OCI-M1 (cell line): ENCODE measurements around the gene PXDN.
"Not testable (repeated sequence)": the region's sequence is repeated elsewhere in the genome, so short reads cannot be mapped to it uniquely, and the experiment has no call there.

Experiments used
- DNase-seq: peaks from one replicate; lab custom pipeline; 2025; lab: John Stamatoyannopoulos, UW

PXDN gene

GRCh38 chr2:1723397-1724042 lies 20.8 kb downstream of the PXDN start:
- DNase-seq, result no peak

- DNase-seq, result no peak
Measured at GRCh38 chr2:1722692-1723091, 21.6 kb downstream of the PXDN start.

- no peak for DNase-seq
Measured at GRCh38 chr2:1721706-1722646, 22.3 kb downstream of the PXDN start.

GRCh38 chr2:1718339-1719220 lies 25.7 kb downstream of the PXDN start:
- DNase-seq, result no peak

GRCh38 chr2:1717113-1717512 lies 27.2 kb downstream of the PXDN start:
- DNase-seq, result no peak

- no peak for DNase-seq
Measured at GRCh38 chr2:1716441-1716840, 27.9 kb downstream of the PXDN start.

GRCh38 chr2:1716014-1716305 lies 28.4 kb downstream of the PXDN start:
- DNase-seq, result not testable (repeated sequence)

GRCh38 chr2:1715184-1716013 lies 28.9 kb downstream of the PXDN start:
- no peak for DNase-seq

- no peak for DNase-seq
Measured at GRCh38 chr2:1714291-1715064, 29.8 kb downstream of the PXDN start.

- DNase-seq, result no peak
Measured at GRCh38 chr2:1713839-1714236, 30.5 kb downstream of the PXDN start.

GRCh38 chr2:1713142-1713838 lies 31.0 kb downstream of the PXDN start:
- DNase-seq, result no peak

- no peak for DNase-seq
Measured at GRCh38 chr2:1709946-1710560, 34.3 kb downstream of the PXDN start.

- no peak for DNase-seq
Measured at GRCh38 chr2:1709335-1709605, 35.0 kb downstream of the PXDN start.

- no peak for DNase-seq
Measured at GRCh38 chr2:1708476-1709334, 35.6 kb downstream of the PXDN start.

- DNase-seq, result no peak
Measured at GRCh38 chr2:1707771-1708418, 36.4 kb downstream of the PXDN start.

GRCh38 chr2:1706089-1706841 lies 38.0 kb downstream of the PXDN start:
- not testable (repeated sequence) for DNase-seq

- DNase-seq, result no peak
Measured at GRCh38 chr2:1705557-1706076, 38.7 kb downstream of the PXDN start.
